ENCODE results near the gene STOML3. TPM values are rescaled to one million over a fixed set of nuclear protein-coding genes. Genes with fewer than 3 reads are reported as not detected.

STOML3 gene
- total and polyA plus RNA-seq, 2 of the 4 experiments (the other 2 are of a cell fraction), result not detected

DNA sequence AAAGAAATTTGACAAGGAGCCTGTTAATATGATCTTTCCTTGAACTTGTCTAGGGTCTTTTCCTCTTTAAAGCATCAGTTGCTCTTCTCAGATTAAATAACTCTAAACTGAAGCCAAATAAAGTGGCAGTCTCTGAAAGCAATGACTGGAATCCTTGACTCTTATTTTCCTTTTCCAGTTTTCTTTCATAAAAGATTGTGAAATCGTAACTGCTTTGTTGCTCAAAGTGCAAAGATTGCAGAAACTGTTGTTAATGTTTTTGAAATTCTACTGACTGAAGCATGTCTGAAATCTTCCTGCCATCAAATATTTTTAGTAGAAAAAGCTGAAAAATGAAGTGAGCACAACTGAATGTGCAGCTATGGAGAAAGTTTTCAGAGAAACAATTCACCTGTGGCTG lies 49.6 kb upstream of the STOML3 start:
- Histone ChIP-seq H4K5ac (ENCODE audit: low read depth, low read length) (no peak overlapping the region), H2AFZ (replicated peaks; ENCODE audit: low read length, poor library complexity) (no peak overlapping the region), H3K27me3 (ENCODE audit: control insufficient read depth, insufficient read depth, low read length) (no peaks in the 10 kb centered on the region), H2BK20ac (ENCODE audit: low read depth, low read length) (no peak overlapping the region), H3K4ac (ENCODE audit: low read depth, low read length) (no peak overlapping the region), H3K18ac (ENCODE audit: low read depth, low read length) (no peak overlapping the region), H2BK15ac (ENCODE audit: low read depth, low read length) (no peak overlapping the region), H2BK120ac (ENCODE audit: low read depth, low read length) (no peak overlapping the region), H3K27ac (ENCODE audit: insufficient read depth, low read length) (no peak overlapping the region), H3K23ac (ENCODE audit: low read depth, low read length) (no peak overlapping the region), H2BK5ac (ENCODE audit: low read depth, low read length, poor library complexity, severe bottlenecking) (no peak overlapping the region), H3K9me3 (ENCODE audit: control insufficient read depth, insufficient read depth, low read length) (no peaks in the 10 kb centered on the region), H3K9me1 (ENCODE audit: insufficient read depth, low read length) (no peaks in the 10 kb centered on the region; the same call in 1 of the 2 replicates), H3K14ac (replicated peaks; ENCODE audit: low read depth, low read length) (no peak overlapping the region), H3K4me2 (ENCODE audit: low read depth, low read length) (no peak overlapping the region), H3K4me3 (ENCODE audit: insufficient read depth, low read depth, low read length) (no peak overlapping the region), H4K91ac (ENCODE audit: insufficient read depth, low read depth, low read length) (no peak overlapping the region), H2AK5ac (ENCODE audit: low read depth, low read length) (no peak overlapping the region), H4K20me1 (ENCODE audit: insufficient read depth, low read length) (peaks cover 2% of the 10 kb centered on the region; the same call in 1 of the 2 replicates), H3K56ac (ENCODE audit: extremely low read depth, insufficient read depth, low read length) (no peak overlapping the region), H4K8ac (ENCODE audit: low read depth in 2 of 2, low read length in 2 of 2) (no peak overlapping the region), H3K4me1 (ENCODE audit: control insufficient read depth, insufficient read depth, low read length) (peaks cover 1% of the 10 kb centered on the region; the same call in 1 of the 2 replicates), H2AK9ac (replicated peaks; ENCODE audit: low read depth, low read length, poor library complexity) (no peak overlapping the region), H3K36me3 (ENCODE audit: control insufficient read depth, insufficient read depth, low read length) (no peaks in the 10 kb centered on the region), H3K79me1 (ENCODE audit: low read depth in 1 of 2, low read length in 2 of 2) (peaks cover 11 to 18% of the 10 kb centered on the region in 2 experiments), H3K9ac (ENCODE audit: low read depth, low read length) (no peak overlapping the region)
- ChIA-PET POLR2A (ENCODE audit: unreplicated experiment) (no interaction called here), CTCF (no interaction called here)
- ATAC-seq (ENCODE audit: low read depth), result no peak
- DNase-seq, result no peak
- no peak for TF ChIP-seq RAD21 (IDR thresholded peaks at IDR 0.05; ENCODE audit: low read length)
- no peak for TF ChIP-seq SMC3 (IDR thresholded peaks at IDR 0.05; ENCODE audit: low read depth, low read length)
- TF ChIP-seq CEBPB (IDR thresholded peaks at IDR 0.05; ENCODE audit: low read depth, low read length), result peak; percentile 31; the same call in 1 of the 2 replicates
- TF ChIP-seq MXI1 (IDR thresholded peaks at IDR 0.05; ENCODE audit: borderline replicate concordance, low read depth, low read length), result no peak
- WGBS, 2 experiments (ENCODE audit: extremely low coverage in 2 of 2, insufficient read length in 1 of 2), result no CpG with 5 or more reads among the region's 1 CpG
- in situ Hi-C loops (cut with MboI; ENCODE audit: low sequenced_read_pairs) (no loop called here), intact Hi-C loops (cut with micrococcal nuclease) (loop anchor here (10.0 kb wide), 1 partner anchor 1645 kb away; no protein-coding TSS in a partner anchor), dilution Hi-C loops (cut with HindIII; ENCODE audit: low sequenced_read_pairs, unreplicated experiment) (no loop called here)
- BruUV-seq (replicated peaks), result no TSS peak

Measured in IMR-90 (cell line).